SK-N-SH (cell line): ENCODE results near the gene TTYH3. TPM values are rescaled to one million over a fixed set of nuclear protein-coding genes. Genes with fewer than 3 reads are reported as not detected.
A peak's percentile ranks its signal among the peaks of the same experiment; 100 is the strongest.

Experiments
- CTCF ChIA-PET: fragments of 300-600, 350-600 bp; formaldehyde crosslinking; extraction: SDS; loops from one replicate; lab custom pipeline; 2021; lab: Yijun Ruan, JAX
- POLR2A ChIA-PET: fragments of 350-600 bp; sonication (Branson Sonifier 250); formaldehyde crosslinking; extraction: SDS; loops from one replicate; lab custom pipeline; 2020; ENCODE audit warnings: antibody characterized with exemption, inconsistent platforms; lab: Yijun Ruan, JAX
- DNase-seq: peaks from one replicate; pipeline ENCODE4 v3.0.0; 2012
- H2AFZ ChIP-seq: fragments of 200-600 bp; sonication (generic); 2 replicates; pipeline ENCODE4 v1.8.1; 2016; ENCODE audit warnings: antibody characterized with exemption, mild to moderate bottlenecking, low read depth
- H3F3A ChIP-seq: fragments of 200-600 bp; sonication (generic); replicated peaks from 2 replicates; pipeline ENCODE3; 2016; ENCODE audit warnings: antibody characterized with exemption, mild to moderate bottlenecking; ENCODE audit not compliant: insufficient read depth
- H3K27ac ChIP-seq, 2 experiments: fragments of 200-500 bp in 1 of 2; fragments of 200-600 bp in 1 of 2; sonication (Bioruptor generic) in 1 of 2; sonication (generic), shearing (Covaris generic) in 1 of 2; 2 replicates each; pipeline versions ENCODE4 v1.5.1 to v1.6.1; 2014 to 2016; ENCODE audit warnings: low read depth in 2 of 2, inconsistent platforms in 1 of 2, low read length in 1 of 2, mild to moderate bottlenecking in 1 of 2, mixed read lengths in 1 of 2
- H3K27me3 ChIP-seq: fragments of 200-600 bp; sonication (generic), shearing (Covaris generic); 2 replicates; pipeline ENCODE4 v1.6.1; 2016; ENCODE audit warnings: mixed run types; ENCODE audit not compliant: insufficient read depth
- H3K36me3 ChIP-seq, 2 experiments: fragments of 200-500 bp in 1 of 2; fragments of 200-600 bp in 1 of 2; sonication (Bioruptor generic) in 1 of 2; sonication (generic) in 1 of 2; replicated peaks in 1 of 2; 2 replicates each; pipeline versions ENCODE3 to v1.5.1; 2014 to 2016; ENCODE audit warnings: low read length in 1 of 2, mild to moderate bottlenecking in 1 of 2; ENCODE audit not compliant: insufficient read depth in 2 of 2, control insufficient read depth in 1 of 2
- H3K4me1 ChIP-seq, 2 experiments: fragments of 200-500 bp in 1 of 2; fragments of 200-600 bp in 1 of 2; sonication (Bioruptor generic) in 1 of 2; sonication (generic), shearing (Covaris generic) in 1 of 2; 2 replicates each; pipeline versions ENCODE4 v1.5.1 to v1.6.1; 2014 to 2016; ENCODE audit warnings: low read depth in 1 of 2, low read length in 1 of 2, mixed run types in 1 of 2; ENCODE audit not compliant: insufficient read depth in 2 of 2, control insufficient read depth in 1 of 2
- H3K4me2 ChIP-seq: fragments of 200-600 bp; sonication (generic), shearing (Covaris generic); 2 replicates; pipeline ENCODE4 v1.6.1; 2017; ENCODE audit warnings: mixed run types
- H3K4me3 ChIP-seq, 2 experiments: fragments of 200-500 bp in 1 of 2; fragments of 200-600 bp in 1 of 2; sonication (Bioruptor generic) in 1 of 2; sonication (generic), shearing (Covaris generic) in 1 of 2; 2 replicates each; pipeline versions ENCODE4 v1.5.1 to v1.8.1; 2014 to 2016; ENCODE audit warnings: low read depth in 2 of 2, inconsistent platforms in 1 of 2, low read length in 1 of 2, mild to moderate bottlenecking in 1 of 2, mixed read lengths in 1 of 2, moderate library complexity in 1 of 2
- H3K79me2 ChIP-seq: fragments of 200-600 bp; sonication (generic); 2 replicates; pipeline ENCODE4 v1.8.1; 2017; ENCODE audit warnings: mild to moderate bottlenecking; ENCODE audit not compliant: insufficient read depth
- H3K9ac ChIP-seq: fragments of 200-600 bp; sonication (generic); 2 replicates; pipeline ENCODE4 v1.6.1; 2017; ENCODE audit warnings: mixed run types
- H3K9me2 ChIP-seq: fragments of 200-600 bp; sonication (generic); 2 replicates; pipeline ENCODE4 v1.6.1; 2017; ENCODE audit warnings: mixed run types
- H3K9me3 ChIP-seq: fragments of 200-600 bp; sonication (generic); 2 replicates; pipeline ENCODE4 v1.6.1; 2017; ENCODE audit warnings: mixed run types, mild to moderate bottlenecking, moderate library complexity
- H4K20me1 ChIP-seq: fragments of 200-600 bp; sonication (generic); 2 replicates; pipeline ENCODE4 v1.6.1; 2017; ENCODE audit warnings: mild to moderate bottlenecking, mixed run types; ENCODE audit not compliant: insufficient read depth
- CTCF ChIP-seq: fragments of 200-600 bp; sonication (generic); IDR thresholded peaks from 2 replicates; pipeline ENCODE4 v1.6.1; 2017; ENCODE audit warnings: antibody characterized with exemption, mild to moderate bottlenecking, moderate library complexity
- ELF1 ChIP-seq: IDR thresholded peaks from 2 replicates; pipeline ENCODE4 v1.4.0; 2012
- EP300 ChIP-seq, 2 experiments: IDR thresholded peaks; 2 replicates each; pipeline versions ENCODE4 v1.4.0 to v1.6.1; 2012; ENCODE audit warnings: borderline replicate concordance in 1 of 2, low read depth in 1 of 2, low read length in 1 of 2
- EZH2phosphoT487 ChIP-seq: fragments of 200-600 bp; sonication (generic); IDR thresholded peaks from 2 replicates; pipeline ENCODE4 v1.6.1; 2017; ENCODE audit warnings: low read depth, mixed run types, mild to moderate bottlenecking, antibody characterized with exemption, moderate library complexity, borderline replicate concordance
- FOSL2 ChIP-seq: IDR thresholded peaks from 2 replicates; pipeline ENCODE4 v1.4.0; 2012; ENCODE audit warnings: low read depth, mild to moderate bottlenecking, moderate library complexity, borderline replicate concordance
- FOXJ3 ChIP-seq: sonication (generic); formaldehyde crosslinking; IDR thresholded peaks from 2 replicates; pipeline ENCODE4 v1.5.1; 2020; ENCODE audit warnings: mild to moderate bottlenecking, missing genetic modification reagents
- JUND ChIP-seq: IDR thresholded peaks from 2 replicates; pipeline ENCODE4 v1.4.0; 2012
- MEF2A ChIP-seq: IDR thresholded peaks from 2 replicates; pipeline ENCODE4 v1.4.0; 2012; ENCODE audit warnings: low read depth, borderline replicate concordance
- MXI1 ChIP-seq: IDR thresholded peaks from 2 replicates; pipeline ENCODE4 v1.6.1; 2012; ENCODE audit warnings: mild to moderate bottlenecking, low read depth, low read length, improper control_type of control experiment
- NFIC ChIP-seq: IDR thresholded peaks from 2 replicates; pipeline ENCODE4 v1.4.0; 2012; ENCODE audit warnings: borderline replicate concordance
- RAD21 ChIP-seq: IDR thresholded peaks from 2 replicates; pipeline ENCODE4 v1.6.1; 2012; ENCODE audit warnings: mild to moderate bottlenecking, low read length
- RCOR1 ChIP-seq: fragments of 150-350 bp; IDR thresholded peaks from 2 replicates; pipeline ENCODE4 v1.6.1; 2017; ENCODE audit warnings: antibody characterized with exemption, low read length
- RFX5 ChIP-seq: IDR thresholded peaks from 2 replicates; pipeline ENCODE4 v1.6.1; 2012; ENCODE audit warnings: mild to moderate bottlenecking, improper control_type of control experiment, low read length
- SIN3A ChIP-seq: IDR thresholded peaks from 2 replicates; pipeline ENCODE4 v1.6.1; 2012; ENCODE audit warnings: low read depth, mild to moderate bottlenecking, low read length, moderate library complexity, borderline replicate concordance
- SMC3 ChIP-seq: IDR thresholded peaks from 2 replicates; pipeline ENCODE4 v1.6.1; 2012; ENCODE audit warnings: low read depth, low read length, improper control_type of control experiment
- TAF1 ChIP-seq: IDR thresholded peaks from 2 replicates; pipeline ENCODE4 v1.6.1; 2012; ENCODE audit warnings: low read depth, mild to moderate bottlenecking, low read length, moderate library complexity, borderline replicate concordance
- TCF12 ChIP-seq: IDR thresholded peaks from 2 replicates; pipeline ENCODE4 v1.4.0; 2012
- TEAD4 ChIP-seq: IDR thresholded peaks from 2 replicates; pipeline ENCODE4 v1.4.0; 2012; ENCODE audit warnings: mild to moderate bottlenecking, borderline replicate concordance; ENCODE audit not compliant: insufficient read depth
- USF2 ChIP-seq: fragments of 150-350 bp; IDR thresholded peaks from 2 replicates; pipeline ENCODE4 v1.6.1; 2017; ENCODE audit warnings: antibody characterized with exemption, low read length, low read depth, borderline replicate concordance
- WGBS: methylation state at CpG from one replicate; pipeline ENCODE4 v1.1.6; 2017; ENCODE audit warnings: low lambda C conversion rate; 5-methylcytosine and 5-hydroxymethylcytosine counted together
- polyA plus RNA-seq, 3 experiments: library from polyadenylated mRNA; depleted of rRNA; stranded (reverse); fragments of >200 nt; gene quantifications; 2 replicates each; pipeline ENCODE4 v1.2.3, GENCODE V29; 2012
- TF ChIP-seq, protein P1 (sequence below): IDR thresholded peaks from 2 replicates; pipeline ENCODE4 v1.6.1; 2012; ENCODE audit warnings: mild to moderate bottlenecking, low read depth, low read length, moderate library complexity
- TF ChIP-seq, protein P2 (sequence below): fragments of 150-350 bp; IDR thresholded peaks from 2 replicates; pipeline ENCODE4 v1.6.1; 2016; ENCODE audit warnings: mild to moderate bottlenecking, low read depth, low read length

TTYH3 gene
- polyA plus RNA-seq, 1 of the 3 experiments (the other 2 are of a cell fraction): 105 TPM

DNA sequence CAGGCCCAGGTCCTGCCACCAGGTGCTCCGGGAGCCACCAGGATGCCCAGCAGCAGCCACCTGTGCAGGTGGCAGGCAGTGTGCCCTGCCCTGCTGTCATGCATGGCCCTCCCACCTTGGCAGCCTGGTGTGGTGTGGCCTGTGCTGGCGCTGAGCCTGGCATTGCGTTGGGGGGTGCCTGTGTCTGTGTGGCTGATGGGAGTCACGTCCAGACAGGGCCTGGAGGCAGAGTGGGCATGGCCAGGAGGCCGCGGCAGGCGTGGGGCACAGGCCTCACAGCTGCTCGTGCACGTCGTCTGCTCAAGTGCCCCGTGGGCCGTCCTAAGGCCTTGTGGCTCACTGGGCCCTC is 8.7 kb downstream of the TTYH3 start:
- no peak overlapping the region for H2AFZ ChIP-seq
- peaks cover 97% of the 10 kb centered on the region for H4K20me1 ChIP-seq
- H3K9me2 ChIP-seq: no peaks in the 10 kb centered on the region
- peak; percentile 80 for DNase-seq
- 81% methylated on average over 5 of the region's 12 CpGs for WGBS
- ChIA-PET POLR2A (interaction anchor here (1.0 kb wide), 1 partner anchor 9 kb away, joined by 4 read pairs; the partner anchor contains the start of gene TTYH3), CTCF (interaction anchor here (3.0 to 5.9 kb wide), 2 partner anchors 12 to 40 kb away, joined by 11 to 54 read pairs; partner anchors contain the start of gene TTYH3)
- peak overlapping the region; percentile 71 to 95 for H3K27ac ChIP-seq
- H3F3A ChIP-seq: no peaks in the 10 kb centered on the region
- H3K9ac ChIP-seq: 0 out of 2 replicates have a peak overlapping the region, but pooled peaks have one; percentile 32
- H3K79me2 ChIP-seq: peaks cover 100% of the 10 kb centered on the region
- no peaks in the 10 kb centered on the region for H3K27me3 ChIP-seq
- TF ChIP-seq MXI1 (peak; percentile 68), SIN3A (no peak), JUND (no peak), TAF1 (no peak), TCF12 (no peak), RCOR1 (0 out of 2 replicates have a peak, but pooled peaks have one; percentile 30), TEAD4 (no peak), FOSL2 (no peak), EZH2phosphoT487 (no peak), FOXJ3 (CRISPR knock-in tag) (peak; percentile 91), CTCF (no peak), ELF1 (no peak), USF2 (no peak), MEF2A (no peak), SMC3 (no peak), RAD21 (no peak), EP300 (IDR thresholded peaks at IDR 0.05; ENCODE audit: borderline replicate concordance in 1 of 2, low read depth in 1 of 2, low read length in 1 of 2) (peak in 1 of 2 experiments; percentile 48; a peak in 1 of 4 replicates), NFIC (no peak), RFX5 (no peak)
- TF ChIP-seq, protein P1, sequence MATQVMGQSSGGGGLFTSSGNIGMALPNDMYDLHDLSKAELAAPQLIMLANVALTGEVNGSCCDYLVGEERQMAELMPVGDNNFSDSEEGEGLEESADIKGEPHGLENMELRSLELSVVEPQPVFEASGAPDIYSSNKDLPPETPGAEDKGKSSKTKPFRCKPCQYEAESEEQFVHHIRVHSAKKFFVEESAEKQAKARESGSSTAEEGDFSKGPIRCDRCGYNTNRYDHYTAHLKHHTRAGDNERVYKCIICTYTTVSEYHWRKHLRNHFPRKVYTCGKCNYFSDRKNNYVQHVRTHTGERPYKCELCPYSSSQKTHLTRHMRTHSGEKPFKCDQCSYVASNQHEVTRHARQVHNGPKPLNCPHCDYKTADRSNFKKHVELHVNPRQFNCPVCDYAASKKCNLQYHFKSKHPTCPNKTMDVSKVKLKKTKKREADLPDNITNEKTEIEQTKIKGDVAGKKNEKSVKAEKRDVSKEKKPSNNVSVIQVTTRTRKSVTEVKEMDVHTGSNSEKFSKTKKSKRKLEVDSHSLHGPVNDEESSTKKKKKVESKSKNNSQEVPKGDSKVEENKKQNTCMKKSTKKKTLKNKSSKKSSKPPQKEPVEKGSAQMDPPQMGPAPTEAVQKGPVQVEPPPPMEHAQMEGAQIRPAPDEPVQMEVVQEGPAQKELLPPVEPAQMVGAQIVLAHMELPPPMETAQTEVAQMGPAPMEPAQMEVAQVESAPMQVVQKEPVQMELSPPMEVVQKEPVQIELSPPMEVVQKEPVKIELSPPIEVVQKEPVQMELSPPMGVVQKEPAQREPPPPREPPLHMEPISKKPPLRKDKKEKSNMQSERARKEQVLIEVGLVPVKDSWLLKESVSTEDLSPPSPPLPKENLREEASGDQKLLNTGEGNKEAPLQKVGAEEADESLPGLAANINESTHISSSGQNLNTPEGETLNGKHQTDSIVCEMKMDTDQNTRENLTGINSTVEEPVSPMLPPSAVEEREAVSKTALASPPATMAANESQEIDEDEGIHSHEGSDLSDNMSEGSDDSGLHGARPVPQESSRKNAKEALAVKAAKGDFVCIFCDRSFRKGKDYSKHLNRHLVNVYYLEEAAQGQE: no peak
- TF ChIP-seq, protein P2, sequence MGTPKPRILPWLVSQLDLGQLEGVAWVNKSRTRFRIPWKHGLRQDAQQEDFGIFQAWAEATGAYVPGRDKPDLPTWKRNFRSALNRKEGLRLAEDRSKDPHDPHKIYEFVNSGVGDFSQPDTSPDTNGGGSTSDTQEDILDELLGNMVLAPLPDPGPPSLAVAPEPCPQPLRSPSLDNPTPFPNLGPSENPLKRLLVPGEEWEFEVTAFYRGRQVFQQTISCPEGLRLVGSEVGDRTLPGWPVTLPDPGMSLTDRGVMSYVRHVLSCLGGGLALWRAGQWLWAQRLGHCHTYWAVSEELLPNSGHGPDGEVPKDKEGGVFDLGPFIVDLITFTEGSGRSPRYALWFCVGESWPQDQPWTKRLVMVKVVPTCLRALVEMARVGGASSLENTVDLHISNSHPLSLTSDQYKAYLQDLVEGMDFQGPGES: no peak
- no peak overlapping the region for H3K4me3 ChIP-seq
- peak overlapping the region; percentile 72 for H3K4me2 ChIP-seq
- peaks cover 59 to 91% of the 10 kb centered on the region in 2 experiments for H3K4me1 ChIP-seq
- no peaks in the 10 kb centered on the region for H3K9me3 ChIP-seq
- H3K36me3 ChIP-seq: peaks cover 0 to 16% of the 10 kb centered on the region in 2 experiments
